Lung (tissue), 12 donors: ENCODE results near the gene HMGA1. TPM values are rescaled to one million over a fixed set of nuclear protein-coding genes. Genes with fewer than 3 reads are reported as not detected.

Source experiments
- ATAC-seq: fragments of 200-7000 bp; cut with Tn5 transposase; one replicate; pipeline ENCODE4 v1.9.1; 2020; ENCODE audit warnings: moderate number of reproducible peaks; ENCODE audit not compliant: insufficient read depth, low FRiP score
- DNase-seq, 3 donors: peaks; one replicate each; pipeline ENCODE4 v3.0.0-alpha.2; 2013 to 2017
- H3K27ac ChIP-seq, 2 donors: one replicate each; pipeline ENCODE4 v1.5.1; 2013; ENCODE audit warnings: mild to moderate bottlenecking in 2 of 2, moderate library complexity in 2 of 2, control low read depth in 1 of 2, inconsistent platforms in 1 of 2, low read depth in 1 of 2, low read length in 1 of 2
- H3K27me3 ChIP-seq, 3 donors: one replicate each; pipeline ENCODE4 v1.5.1; 2013; ENCODE audit warnings: low read length in 2 of 3; ENCODE audit not compliant: control insufficient read depth in 3 of 3, insufficient read depth in 3 of 3
- H3K36me3 ChIP-seq, 4 donors: one replicate each; pipeline ENCODE4 v1.5.1; 2013; ENCODE audit warnings: low read length in 4 of 4, mild to moderate bottlenecking in 1 of 4, moderate library complexity in 1 of 4; ENCODE audit not compliant: control insufficient read depth in 4 of 4, insufficient read depth in 4 of 4
- H3K4me1 ChIP-seq, 5 donors: one replicate each; pipeline ENCODE4 v1.5.1; 2013; ENCODE audit warnings: low read length in 5 of 5, mild to moderate bottlenecking in 2 of 5, moderate library complexity in 1 of 5; ENCODE audit not compliant: control insufficient read depth in 5 of 5, insufficient read depth in 5 of 5
- H3K4me3 ChIP-seq: one replicate; pipeline ENCODE4 v1.5.1; 2013; ENCODE audit warnings: mild to moderate bottlenecking, control low read depth, moderate library complexity
- H3K9ac ChIP-seq, 2 donors: one replicate each; pipeline ENCODE4 v1.5.1; 2013; ENCODE audit warnings: low read length in 2 of 2, control low read depth in 1 of 2; ENCODE audit not compliant: insufficient read depth in 1 of 2
- H3K9me3 ChIP-seq, 4 donors: one replicate each; pipeline ENCODE4 v1.5.1; 2013; ENCODE audit warnings: low read length in 3 of 4, mild to moderate bottlenecking in 1 of 4, moderate library complexity in 1 of 4; ENCODE audit not compliant: control insufficient read depth in 4 of 4, insufficient read depth in 3 of 4
- CTCF ChIP-seq: IDR thresholded peaks from 2 replicates; pipeline ENCODE4 v1.5.1; 2012; ENCODE audit warnings: mild to moderate bottlenecking; ENCODE audit errors: control extremely low read depth, extremely low read depth
- WGBS, 2 donors: extraction: QIAGEN DNeasy Blood & Tissue Kit; methylation state at CpG; one replicate each; pipeline ENCODE4 v1.1.7; 2013; 5-methylcytosine and 5-hydroxymethylcytosine counted together
- polyA plus RNA-seq, 2 donors: library from polyadenylated mRNA; stranded (reverse); fragments of 200-250 nt; gene quantifications; one replicate each; pipeline ENCODE4 v1.2.1, GENCODE V29; 2013
- total RNA-seq, 2 donors: library from RNA; depleted of rRNA in 1 of 2; stranded (reverse); fragments of >200 nt in 1 of 2; gene quantifications; one replicate each; pipeline ENCODE4 v1.2.1, GENCODE V29; 2014 to 2021
- donor health status: control.
- donor health status: control.
- donor health status: Bipolar disorder and iron deficiency.
- donor health status: healthy.
- donor health status: DM: yes; HTN: yes; CAD: no.

The HMGA1 gene
- total and polyA plus RNA-seq, 4 donors: 47.9 to 102 (median 96.9) TPM

GRCh38 chr6:34223956-34224940, 12.4 kb upstream of the HMGA1 start:
- DNase-seq (peak; percentile 92 to 94 (median 94)), ATAC-seq (peak; percentile 98)
- TF ChIP-seq CTCF: no peak
- no peaks in the 10 kb centered on the region for H3K9me3 ChIP-seq
- H3K4me3 ChIP-seq: peak overlapping the region; percentile 43
- peak overlapping the region; percentile 86 to 94 for H3K27ac ChIP-seq
- 2 to 3% methylated on average over 54 to 55 of the region's 55 CpGs for WGBS, 2 donors
- peak overlapping the region in 1 of 2 donors; percentile 77 for H3K9ac ChIP-seq
- H3K4me1 ChIP-seq: peaks cover 0 to 11% (median 7%) of the 10 kb centered on the region in 5 donors
- no peaks in the 10 kb centered on the region for H3K36me3 ChIP-seq
- no peaks in the 10 kb centered on the region for H3K27me3 ChIP-seq

GRCh38 chr6:34225551-34225950, 11.1 kb upstream of the HMGA1 start:
- no peak overlapping the region for H3K4me3 ChIP-seq
- no peak for TF ChIP-seq CTCF
- no peak overlapping the region for H3K9ac ChIP-seq
- WGBS, 2 donors: 98% methylated on average over 5 of the region's 5 CpGs
- DNase-seq (no peak), ATAC-seq (no peak)
- no peaks in the 10 kb centered on the region for H3K36me3 ChIP-seq
- no peaks in the 10 kb centered on the region for H3K27me3 ChIP-seq
- H3K9me3 ChIP-seq: no peaks in the 10 kb centered on the region
- H3K4me1 ChIP-seq: peaks cover 0 to 11% (median 7%) of the 10 kb centered on the region in 5 donors
- H3K27ac ChIP-seq: no peak overlapping the region

GRCh38 chr6:34226066-34226465, 10.6 kb upstream of the HMGA1 start:
- Histone ChIP-seq H3K27ac (no peak overlapping the region), H3K4me1 (peaks cover 0 to 11% (median 7%) of the 10 kb centered on the region in 5 donors), H3K4me3 (no peak overlapping the region), H3K36me3 (no peaks in the 10 kb centered on the region), H3K9ac (no peak overlapping the region), H3K9me3 (no peaks in the 10 kb centered on the region), H3K27me3 (no peaks in the 10 kb centered on the region)
- DNase-seq (no peak), ATAC-seq (no peak)
- no peak for TF ChIP-seq CTCF
- WGBS, 2 donors: 89 to 91% methylated on average over 7 of the region's 7 CpGs
